ENCODE results near the gene SYCN. TPM values are rescaled to one million over a fixed set of nuclear protein-coding genes. Genes with fewer than 3 reads are reported as not detected.

Gene SYCN
- polyA plus RNA-seq, 3 donors = not detected

DNA sequence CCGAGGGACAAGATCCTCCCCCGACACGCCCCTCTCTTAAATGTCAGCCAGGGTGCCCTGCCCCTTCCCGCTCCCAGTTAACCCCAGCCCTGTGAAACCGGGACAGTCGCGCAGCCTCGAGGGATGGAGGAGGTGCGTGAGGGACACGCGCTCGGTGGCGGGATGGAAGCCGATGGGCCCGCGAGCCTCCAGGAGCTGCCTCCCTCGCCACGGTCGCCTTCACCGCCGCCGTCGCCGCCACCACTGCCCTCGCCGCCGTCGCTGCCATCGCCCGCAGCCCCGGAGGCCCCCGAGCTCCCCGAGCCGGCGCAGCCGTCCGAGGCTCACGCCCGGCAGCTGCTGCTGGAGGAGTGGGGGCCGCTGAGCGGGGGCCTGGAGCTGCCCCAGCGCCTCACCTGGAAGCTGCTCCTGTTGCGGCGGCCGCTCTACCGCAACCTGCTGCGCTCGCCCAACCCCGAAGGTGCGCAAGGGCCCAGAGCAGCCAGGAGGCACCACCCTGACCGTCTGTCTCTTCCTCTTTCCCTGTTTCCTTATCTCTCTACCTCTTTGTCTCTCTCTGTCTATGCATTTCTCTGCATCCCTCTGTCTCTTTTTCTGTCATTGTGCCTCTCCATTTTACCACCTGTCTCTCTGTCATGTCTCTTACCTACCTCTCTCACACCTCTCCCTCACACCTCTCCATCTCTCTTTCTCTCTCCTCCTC is 7.1 kb downstream of the SYCN start, which contains the start of gene NCCRP1:
Gene NCCRP1 (plus strand): TSS at position 105 of the 703 bp plus-strand sequence. CDS start 19 bp downstream, at position 124.
- 1% methylated on average over 47 of the region's 51 CpGs for WGBS (ENCODE audit: insufficient coverage)
- H3K27ac Mint-ChIP-seq = peak within 1 kb of the TSS in 1 of 7 donors; percentile 3
- H3K27me3 ChIP-seq (ENCODE audit: control insufficient read depth in 2 of 2, insufficient read depth in 2 of 2, low read length in 2 of 2) = peaks cover 10 to 42% of the 10 kb centered on the region in 2 donors

DNA sequence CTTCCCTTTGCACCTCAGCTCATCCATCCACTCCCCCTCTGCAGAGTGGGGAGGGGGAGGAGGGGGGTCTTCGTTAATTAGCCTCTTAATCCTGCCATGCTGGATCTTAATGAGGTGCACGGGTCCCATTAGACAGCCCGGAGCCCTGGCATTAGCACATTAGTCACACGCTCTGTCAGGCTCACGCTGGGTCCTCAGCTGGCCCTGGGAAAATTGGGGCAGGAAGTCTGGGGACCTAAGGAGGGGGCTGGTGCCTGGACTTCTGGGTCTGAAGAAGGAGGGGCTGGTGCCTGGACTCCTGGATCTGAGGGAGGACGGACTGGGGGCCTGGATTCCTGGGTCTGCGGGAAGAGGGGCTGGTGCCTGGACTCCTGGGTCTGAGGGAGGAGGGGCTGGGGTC is 7.7 kb downstream of the SYCN start:
- H3K27ac Mint-ChIP-seq = no peak overlapping the region
- H3K4me1 Mint-ChIP-seq = peaks cover 3% of the 10 kb centered on the region
- no peak overlapping the region for H3K9ac ChIP-seq (ENCODE audit: insufficient read depth, low read length, poor library complexity, severe bottlenecking)
- no peak overlapping the region for H3K27ac ChIP-seq (ENCODE audit: low read depth in 1 of 2, low read length in 2 of 2)
- H3K9me3 Mint-ChIP-seq = peaks cover 0 to 7% (median 2%) of the 10 kb centered on the region in 7 donors
- DNase-seq = no peak
- intact Hi-C loops (cut with micrococcal nuclease) = no loop called here
- no peak overlapping the region for H3K4me2 ChIP-seq (replicated peaks; ENCODE audit: extremely low read depth, low read length, poor library complexity, severe bottlenecking)
- no peaks in the 10 kb centered on the region for H4K20me1 ChIP-seq (ENCODE audit: insufficient read depth, low read length)
- TF ChIP-seq, protein P1, sequence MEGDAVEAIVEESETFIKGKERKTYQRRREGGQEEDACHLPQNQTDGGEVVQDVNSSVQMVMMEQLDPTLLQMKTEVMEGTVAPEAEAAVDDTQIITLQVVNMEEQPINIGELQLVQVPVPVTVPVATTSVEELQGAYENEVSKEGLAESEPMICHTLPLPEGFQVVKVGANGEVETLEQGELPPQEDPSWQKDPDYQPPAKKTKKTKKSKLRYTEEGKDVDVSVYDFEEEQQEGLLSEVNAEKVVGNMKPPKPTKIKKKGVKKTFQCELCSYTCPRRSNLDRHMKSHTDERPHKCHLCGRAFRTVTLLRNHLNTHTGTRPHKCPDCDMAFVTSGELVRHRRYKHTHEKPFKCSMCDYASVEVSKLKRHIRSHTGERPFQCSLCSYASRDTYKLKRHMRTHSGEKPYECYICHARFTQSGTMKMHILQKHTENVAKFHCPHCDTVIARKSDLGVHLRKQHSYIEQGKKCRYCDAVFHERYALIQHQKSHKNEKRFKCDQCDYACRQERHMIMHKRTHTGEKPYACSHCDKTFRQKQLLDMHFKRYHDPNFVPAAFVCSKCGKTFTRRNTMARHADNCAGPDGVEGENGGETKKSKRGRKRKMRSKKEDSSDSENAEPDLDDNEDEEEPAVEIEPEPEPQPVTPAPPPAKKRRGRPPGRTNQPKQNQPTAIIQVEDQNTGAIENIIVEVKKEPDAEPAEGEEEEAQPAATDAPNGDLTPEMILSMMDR (IDR thresholded peaks at IDR 0.05) = no peak
- H3K79me2 ChIP-seq (ENCODE audit: insufficient read depth, low read length) = no peaks in the 10 kb centered on the region
- no peaks in the 10 kb centered on the region for H3K4me1 ChIP-seq (ENCODE audit: control insufficient read depth in 1 of 2, insufficient read depth in 2 of 2, low read length in 2 of 2)
- H3K27me3 Mint-ChIP-seq (ENCODE audit: low read depth in 3 of 3) = peaks cover 39 to 68% (median 43%) of the 10 kb centered on the region in 3 donors
- no peak overlapping the region for H2AFZ ChIP-seq (ENCODE audit: insufficient read depth, low read depth, low read length, poor library complexity, severe bottlenecking)
- H3K9me3 ChIP-seq (replicated peaks in 1 of 2; ENCODE audit: control insufficient read depth in 1 of 2, insufficient read depth in 1 of 2, low read length in 2 of 2) = peaks cover 0 to 9% of the 10 kb centered on the region in 2 donors
- no peak overlapping the region for H3K4me3 ChIP-seq (replicated peaks in 1 of 3; ENCODE audit: low read depth in 2 of 3, low read length in 3 of 3)
- peaks cover 10 to 42% of the 10 kb centered on the region in 2 donors for H3K27me3 ChIP-seq (ENCODE audit: control insufficient read depth in 2 of 2, insufficient read depth in 2 of 2, low read length in 2 of 2)
- peaks cover 0 to 2% of the 10 kb centered on the region in 2 donors for H3K36me3 Mint-ChIP-seq
- H3K4me3 Mint-ChIP-seq = no peak overlapping the region
- no peaks in the 10 kb centered on the region for H3K36me3 ChIP-seq (replicated peaks in 1 of 2; ENCODE audit: control insufficient read depth in 1 of 2, insufficient read depth in 2 of 2, low read length in 2 of 2)
- WGBS (ENCODE audit: insufficient coverage) = 22% methylated on average over 6 of the region's 7 CpGs

More for the DNA sequence above, 7.1 kb downstream of the SYCN start, which contains the start of gene NCCRP1:
- H3K4me2 ChIP-seq (replicated peaks; ENCODE audit: extremely low read depth, low read length, poor library complexity, severe bottlenecking) = no peak within 1 kb of the TSS
- H4K20me1 ChIP-seq (ENCODE audit: insufficient read depth, low read length) = no peaks in the 10 kb centered on the region
- Mint-ChIP-seq H3K4me3 (peak within 1 kb of the TSS in 1 of 2 donors; percentile 75), H3K36me3 (peaks cover 0 to 2% of the 10 kb centered on the region in 2 donors), H3K4me1 (peaks cover 3% of the 10 kb centered on the region), H3K9me3 (peaks cover 0 to 7% (median 2%) of the 10 kb centered on the region in 7 donors), H3K27me3 (ENCODE audit: low read depth in 3 of 3) (peaks cover 39 to 74% (median 50%) of the 10 kb centered on the region in 3 donors)
- no peaks in the 10 kb centered on the region for H3K79me2 ChIP-seq (ENCODE audit: insufficient read depth, low read length)
- no peaks in the 10 kb centered on the region for H3K4me1 ChIP-seq (ENCODE audit: control insufficient read depth in 1 of 2, insufficient read depth in 2 of 2, low read length in 2 of 2)
- no peak within 1 kb of the TSS for H3K9ac ChIP-seq (ENCODE audit: insufficient read depth, low read length, poor library complexity, severe bottlenecking)
- H3K27ac ChIP-seq (ENCODE audit: low read depth in 1 of 2, low read length in 2 of 2) = no peak within 1 kb of the TSS
- no peak within 1 kb of the TSS for H2AFZ ChIP-seq (ENCODE audit: insufficient read depth, low read depth, low read length, poor library complexity, severe bottlenecking)
- H3K4me3 ChIP-seq (replicated peaks in 1 of 3; ENCODE audit: low read depth in 2 of 3, low read length in 3 of 3) = no peak within 1 kb of the TSS
- no peaks in the 10 kb centered on the region for H3K36me3 ChIP-seq (replicated peaks in 1 of 2; ENCODE audit: control insufficient read depth in 1 of 2, insufficient read depth in 2 of 2, low read length in 2 of 2)
- TF ChIP-seq, protein P1 (IDR thresholded peaks at IDR 0.05) = no peak
- intact Hi-C loops (cut with micrococcal nuclease) = no loop called here
- H3K9me3 ChIP-seq (replicated peaks in 1 of 2; ENCODE audit: control insufficient read depth in 1 of 2, insufficient read depth in 1 of 2, low read length in 2 of 2) = peaks cover 0 to 9% of the 10 kb centered on the region in 2 donors
- DNase-seq = no peak
